ENCODE measurements around the gene MEPE.
"Not testable (repeated sequence)": the region's sequence is repeated elsewhere in the genome, so short reads cannot be mapped to it uniquely, and the experiment has no call there.

MEPE gene

DNA sequence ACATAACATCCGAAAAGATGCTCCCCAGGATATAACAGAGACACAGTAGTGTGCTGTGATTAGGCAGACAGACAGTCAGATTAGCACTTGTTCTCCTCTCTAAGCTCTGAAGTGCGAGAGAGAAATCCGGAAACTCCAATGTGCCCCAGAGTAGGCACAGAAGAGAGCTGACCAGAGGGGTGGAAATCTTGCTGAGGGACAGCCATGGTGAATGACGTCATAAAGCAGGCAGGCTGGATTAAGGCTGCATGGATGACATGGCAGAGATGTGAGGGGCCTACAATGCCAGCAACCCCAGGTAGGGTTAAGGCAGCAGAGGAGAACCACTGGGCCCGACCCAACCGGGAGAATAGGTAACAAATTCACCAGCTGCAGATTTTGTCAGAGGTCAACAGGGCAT lies 53.3 kb downstream of the MEPE start:
- DNase-seq, result no peak

GRCh38 chr4:87890753-87891152 lies 58.0 kb downstream of the MEPE start:
- DNase-seq, result not testable (repeated sequence)

- DNase-seq, result peak in 2 of 5 experiments; percentile 1 to 12
These were observed 63.3 kb downstream of the MEPE start for GRCh38 chr4:87895964-87896621.
